Esophagus squamous epithelium (tissue), 4 donors: Measurements from ENCODE around the gene TULP4.

Experiments
- CTCF ChIP-seq, 6 experiments: fragments of 450-650 bp in 4 of 6; fragments of 200-600 bp in 2 of 6; sonication (generic) in 2 of 6; IDR thresholded peaks; one replicate each; pipeline ENCODE4 v1.5.1; 2016 to 2019; ENCODE audit warnings: antibody characterized with exemption in 6 of 6, mild to moderate bottlenecking in 4 of 6, moderate library complexity in 4 of 6
- POLR2A ChIP-seq, 4 donors: fragments of 450-650 bp; IDR thresholded peaks; one replicate each; pipeline ENCODE4 v1.6.1; 2017; ENCODE audit warnings: antibody characterized with exemption in 4 of 4, mild to moderate bottlenecking in 4 of 4, moderate library complexity in 3 of 4

- no peak for TF ChIP-seq CTCF (IDR thresholded peaks at IDR 0.05)
- no peak for TF ChIP-seq POLR2A (IDR thresholded peaks at IDR 0.05)
These were observed 9.0 kb upstream of the TULP4 start for GRCh38 chr6:158303210-158303731.
